Psoas muscle (tissue), 8 donors: ENCODE results near the gene SENP2. TPM values are rescaled to one million over a fixed set of nuclear protein-coding genes. Genes with fewer than 3 reads are reported as not detected.
A peak's percentile ranks its signal among the peaks of the same experiment; 100 is the strongest.

Experiments used
- ATAC-seq, 4 donors: fragments of 200-7000 bp; cut with Tn5 transposase; one replicate each; pipeline ENCODE4 v1.9.1; 2020; ENCODE audit warnings: moderate library complexity in 3 of 4, mild to moderate bottlenecking in 2 of 4
- DNase-seq, 2 donors: peaks; one replicate each; pipeline ENCODE4 v3.0.0-alpha.2; 2020
- H3K27ac ChIP-seq: fragments of 200-600 bp; one replicate; pipeline ENCODE4 v1.8.0; 2022
- H3K27me3 ChIP-seq, 3 donors: fragments of 200-600 bp in 1 of 3; one replicate each; pipeline versions ENCODE4 v1.6.1 to v1.8.0; 2013 to 2022; ENCODE audit warnings: low read length in 2 of 3, mild to moderate bottlenecking in 2 of 3, moderate library complexity in 1 of 3; ENCODE audit not compliant: insufficient read depth in 3 of 3
- H3K36me3 ChIP-seq, 2 donors: fragments of 200-600 bp in 1 of 2; one replicate each; pipeline versions ENCODE4 v1.6.1 to v1.8.0; 2013 to 2022; ENCODE audit warnings: low read depth in 1 of 2, mild to moderate bottlenecking in 1 of 2, moderate library complexity in 1 of 2; ENCODE audit not compliant: insufficient read depth in 1 of 2
- H3K4me1 ChIP-seq: fragments of 200-600 bp; one replicate; pipeline ENCODE4 v1.8.0; 2022
- H3K4me3 ChIP-seq: fragments of 200-600 bp; one replicate; pipeline ENCODE4 v1.8.0; 2022; ENCODE audit warnings: mild to moderate bottlenecking
- H3K9me3 ChIP-seq: fragments of 200-600 bp; one replicate; pipeline ENCODE4 v1.8.0; 2022
- CTCF ChIP-seq: fragments of 200-600 bp; IDR thresholded peaks from one replicate; pipeline ENCODE4 v1.8.0; 2022; ENCODE audit warnings: antibody characterized with exemption
- WGBS, 3 donors: extraction: QIAGEN DNeasy Blood & Tissue Kit; methylation state at CpG; one replicate each; pipeline versions ENCODE4 v1.1.6 to v1.1.7; 2013; 5-methylcytosine and 5-hydroxymethylcytosine counted together
- intact Hi-C, 2 donors: fragments of 100-400 bp; cut with DNase I; formaldehyde crosslinking; loops; one replicate each; pipeline versions ENCODE4 v1.11.0 to v1.14.2; 2022
- polyA plus RNA-seq, 3 donors: library from polyadenylated mRNA; stranded (reverse); fragments of 200-250 nt; gene quantifications; one replicate each; pipeline ENCODE4 v1.2.3, GENCODE V29; 2013
- total RNA-seq, 4 donors: library from RNA; stranded (reverse); fragmentation: NEBNext Ultra II Directional in 2 of 4; extraction: Animal tissue kit (Norgen Biotek cat#: 25700) in 2 of 4; gene quantifications; one replicate each; pipeline versions ENCODE4 v1.2.1 to v1.2.4, GENCODE V29; 2021 to 2023
- donor health status: healthy with polysubstance abuse.
- donor health status: DM: no; HTN: no; CAD: no; lungs with moderate emphysema.
- donor health status: Bipolar disorder and iron deficiency.
- donor health status: healthy.
- donor health status: DM: yes; HTN: yes; CAD: no.
- donor health status: DM: no; HTN: no; CAD: no.
- donor health status: DM: no; HTN: no; CAD: no.
- donor health status: DM: yes; HTN: yes; CAD: no.

The SENP2 gene
- total and polyA plus RNA-seq, 7 donors, result 9.8 to 51.8 (median 39.5) TPM

DNA sequence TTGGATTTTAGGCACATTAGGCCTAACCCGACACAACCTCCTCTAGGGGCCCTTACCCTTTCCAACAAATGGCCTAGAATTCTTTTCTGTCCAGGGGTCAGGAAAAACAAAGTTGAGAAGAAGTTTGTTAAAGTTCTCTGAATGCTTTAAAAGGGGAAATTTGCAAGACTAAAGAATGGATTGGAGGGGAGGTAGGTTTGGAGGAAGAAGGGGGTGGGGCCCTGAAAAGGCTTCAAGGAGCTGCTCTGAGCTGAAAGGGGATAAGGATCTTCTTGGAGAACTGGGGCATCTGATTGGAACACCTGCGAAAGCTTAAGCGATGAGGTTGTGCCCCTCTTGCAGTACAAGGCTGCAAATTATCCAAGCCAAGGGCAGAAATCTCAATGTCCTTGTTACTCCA lies 3.9 kb upstream of the SENP2 start:
- WGBS, 3 donors, result 41 to 46% (median 43%) methylated on average over 3 of the region's 3 CpGs
- no peaks in the 10 kb centered on the region for H3K36me3 ChIP-seq
- no peak overlapping the region for H3K4me3 ChIP-seq
- DNase-seq (no peak), ATAC-seq (no peak)
- H3K27me3 ChIP-seq, result peaks cover 0 to 4% (median 0%) of the 10 kb centered on the region in 3 donors
- intact Hi-C loops, result no loop called here
- H3K27ac ChIP-seq, result no peak overlapping the region
- no peak for TF ChIP-seq CTCF
- no peaks in the 10 kb centered on the region for H3K9me3 ChIP-seq
- peaks cover 6% of the 10 kb centered on the region for H3K4me1 ChIP-seq

- H3K4me3 ChIP-seq, result no peak overlapping the region
- no peak for ATAC-seq
- no peaks in the 10 kb centered on the region for H3K9me3 ChIP-seq
- H3K4me1 ChIP-seq, result peaks cover 9% of the 10 kb centered on the region
- no peak for TF ChIP-seq CTCF
- peaks cover 0 to 4% (median 0%) of the 10 kb centered on the region in 3 donors for H3K27me3 ChIP-seq
- no peak for DNase-seq
- H3K27ac ChIP-seq, result no peak overlapping the region
- no peaks in the 10 kb centered on the region for H3K36me3 ChIP-seq
- 19 to 25% (median 22%) methylated on average over 3 of the region's 3 CpGs for WGBS, 3 donors
- intact Hi-C loops, result no loop called here
Observed at GRCh38 chr3:185582871-185583270, 3.2 kb upstream of the SENP2 start.

- no peaks in the 10 kb centered on the region for H3K9me3 ChIP-seq
- no peak for TF ChIP-seq CTCF
- no peak for DNase-seq
- H3K4me3 ChIP-seq, result no peak overlapping the region
- H3K36me3 ChIP-seq, result no peaks in the 10 kb centered on the region
- peaks cover 14% of the 10 kb centered on the region for H3K4me1 ChIP-seq
- H3K27me3 ChIP-seq, result peaks cover 0 to 4% (median 0%) of the 10 kb centered on the region in 3 donors
- ATAC-seq, result no peak
- intact Hi-C loops, result no loop called here
- H3K27ac ChIP-seq, result no peak overlapping the region
- 65 to 66% (median 65%) methylated on average over 6 of the region's 6 CpGs for WGBS, 3 donors
Observed at GRCh38 chr3:185583925-185584324, 2.2 kb upstream of the SENP2 start.

DNA sequence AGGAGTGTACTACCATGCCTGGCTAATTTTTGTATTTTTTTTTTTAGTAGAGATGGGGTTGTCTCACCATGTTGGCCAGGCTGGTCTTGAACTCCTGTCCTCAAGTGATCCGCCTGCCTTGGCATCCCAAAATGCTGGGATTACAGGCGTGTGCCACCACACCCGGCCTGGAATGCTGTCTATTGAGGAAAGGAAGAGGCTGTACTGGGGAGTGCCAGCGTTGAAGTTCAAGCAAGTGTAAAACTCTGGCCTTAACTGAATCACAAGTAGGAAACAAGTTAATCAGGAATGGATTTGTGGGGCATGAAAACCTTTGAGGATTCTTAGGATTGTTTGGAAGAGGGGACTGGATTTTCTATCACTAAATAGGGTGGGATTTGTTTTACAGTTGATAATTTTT lies 1.4 kb upstream of the SENP2 start:
- Histone ChIP-seq H3K27ac (no peak overlapping the region), H3K4me3 (no peak overlapping the region), H3K4me1 (peaks cover 18% of the 10 kb centered on the region), H3K27me3 (peaks cover 0 to 4% (median 0%) of the 10 kb centered on the region in 3 donors), H3K9me3 (no peaks in the 10 kb centered on the region), H3K36me3 (peaks cover 0 to 3% of the 10 kb centered on the region in 2 donors)
- no peak for ATAC-seq
- DNase-seq, result no peak
- 80 to 85% (median 83%) methylated on average over 4 of the region's 4 CpGs for WGBS, 3 donors
- no peak for TF ChIP-seq CTCF
- intact Hi-C loops, result loop anchor here in 1 of 2 donors (5.0 kb wide), 1 partner anchor 87 kb away; the partner anchor contains the start of gene TMEM41A

DNA sequence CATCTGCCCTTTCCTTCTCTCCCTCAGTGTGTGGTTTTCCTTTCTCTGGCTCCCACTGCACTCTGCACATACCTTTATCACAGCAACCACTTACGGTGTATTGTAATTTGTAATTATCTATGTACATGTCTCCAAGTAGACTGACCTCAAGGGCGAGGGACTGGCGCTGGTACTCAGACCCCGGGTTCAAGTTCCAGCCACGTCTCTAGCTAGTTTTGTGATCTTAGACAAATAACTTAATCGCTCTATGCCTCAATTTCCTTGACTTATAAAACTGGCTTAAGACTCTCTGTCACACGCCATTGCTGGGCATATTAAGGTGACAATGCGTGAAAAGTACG lies 607 bp upstream of the SENP2 start:
- WGBS, 3 donors, result 38 to 46% (median 43%) methylated on average over 9 of the region's 9 CpGs

More for the DNA sequence above, 607 bp upstream of the SENP2 start:
- DNase-seq (no peak), ATAC-seq (no peak)
- Histone ChIP-seq H3K4me3 (peak overlapping the region; percentile 96), H3K4me1 (peaks cover 18% of the 10 kb centered on the region), H3K27me3 (no peaks in the 10 kb centered on the region), H3K9me3 (no peaks in the 10 kb centered on the region), H3K27ac (peak overlapping the region; percentile 97), H3K36me3 (peaks cover 0 to 11% of the 10 kb centered on the region in 2 donors)
- intact Hi-C loops, result loop anchor here in 1 of 2 donors (5.0 kb wide), 1 partner anchor 88 kb away; the partner anchor contains the start of gene TMEM41A
- no peak for TF ChIP-seq CTCF
